Cardiac muscle cell (in vitro differentiated cells and primary cell): ENCODE measurements around the gene RNF215. TPM values are rescaled to one million over a fixed set of nuclear protein-coding genes. Genes with fewer than 3 reads are reported as not detected.

Experiments used
- DNase-seq, 2 donors: peaks; one replicate each; pipeline versions ENCODE4 v3.0.0 to v3.0.0-alpha.2; 2010 to 2017; ENCODE audit warnings: low read depth in 1 of 2, low spot score in 1 of 2
- H3K27ac ChIP-seq: fragments of 200-600 bp; sonication (generic); 2 replicates; pipeline ENCODE4 v1.5.1; 2016
- H3K27me3 ChIP-seq: fragments of 200-600 bp; sonication (generic); 2 replicates; pipeline ENCODE4 v1.6.0; 2016; ENCODE audit warnings: control low read depth
- H3K36me3 ChIP-seq: fragments of 200-600 bp; sonication (generic); 2 replicates; pipeline ENCODE4 v1.5.1; 2016; ENCODE audit warnings: control low read depth
- H3K4me1 ChIP-seq: fragments of 200-600 bp; sonication (generic); 2 replicates; pipeline ENCODE4 v1.8.1; 2017; ENCODE audit warnings: low read depth, mild to moderate bottlenecking, mixed run types
- H3K4me3 ChIP-seq: fragments of 200-600 bp; sonication (generic); 2 replicates; pipeline ENCODE4 v1.5.1; 2016; ENCODE audit warnings: mild to moderate bottlenecking
- H3K9me3 ChIP-seq: fragments of 200-600 bp; sonication (generic); 2 replicates; pipeline ENCODE4 v1.5.1; 2017; ENCODE audit warnings: low read depth, mild to moderate bottlenecking, control low read depth
- polyA plus RNA-seq: library from polyadenylated mRNA; unstranded; fragments of >200 nt; fragmentation: Nextera tagmentation; extraction: Ambion mirVana; gene quantifications from 2 replicates; pipeline ENCODE4 v1.2.1, GENCODE V29; 2016
- total RNA-seq: library from RNA; depleted of rRNA; stranded (reverse); fragments of >200 nt; gene quantifications from 2 replicates; pipeline ENCODE4 v1.2.3, GENCODE V29; 2016
- TF ChIP-seq, protein P1 (sequence below): IDR thresholded peaks from 2 replicates; pipeline ENCODE4 v1.5.1; 2012; ENCODE audit warnings: low read depth, mild to moderate bottlenecking, low read length

Gene RNF215
- total and polyA plus RNA-seq, 2 experiments from 2014 or later: 9.5 to 39.8 TPM

DNA sequence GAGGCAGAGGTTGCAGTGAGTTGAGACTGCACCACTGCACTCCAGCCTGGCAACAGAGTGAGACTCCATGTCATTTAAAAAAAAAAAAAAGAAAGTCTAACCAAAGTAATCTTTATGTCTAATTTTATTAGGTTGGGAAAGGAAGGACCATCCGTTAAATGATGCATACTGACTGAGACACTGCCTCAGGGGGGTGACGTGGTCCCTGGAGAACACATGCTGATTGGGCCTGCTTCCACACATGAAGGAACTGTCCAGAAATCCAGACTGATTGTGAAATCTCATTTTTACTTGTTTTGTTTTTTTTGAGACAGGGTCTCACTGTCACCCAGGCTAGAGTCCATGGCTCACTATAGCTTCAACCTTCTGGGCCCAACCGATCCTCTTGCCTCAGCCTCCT is 36.0 kb downstream of the RNF215 start:
- Histone ChIP-seq H3K4me1 (peaks cover 3% of the 10 kb centered on the region), H3K27ac (no peak overlapping the region), H3K9me3 (no peaks in the 10 kb centered on the region), H3K36me3 (peaks cover 35% of the 10 kb centered on the region), H3K27me3 (no peaks in the 10 kb centered on the region), H3K4me3 (no peak overlapping the region)
- no peak for DNase-seq
- TF ChIP-seq, protein P1, sequence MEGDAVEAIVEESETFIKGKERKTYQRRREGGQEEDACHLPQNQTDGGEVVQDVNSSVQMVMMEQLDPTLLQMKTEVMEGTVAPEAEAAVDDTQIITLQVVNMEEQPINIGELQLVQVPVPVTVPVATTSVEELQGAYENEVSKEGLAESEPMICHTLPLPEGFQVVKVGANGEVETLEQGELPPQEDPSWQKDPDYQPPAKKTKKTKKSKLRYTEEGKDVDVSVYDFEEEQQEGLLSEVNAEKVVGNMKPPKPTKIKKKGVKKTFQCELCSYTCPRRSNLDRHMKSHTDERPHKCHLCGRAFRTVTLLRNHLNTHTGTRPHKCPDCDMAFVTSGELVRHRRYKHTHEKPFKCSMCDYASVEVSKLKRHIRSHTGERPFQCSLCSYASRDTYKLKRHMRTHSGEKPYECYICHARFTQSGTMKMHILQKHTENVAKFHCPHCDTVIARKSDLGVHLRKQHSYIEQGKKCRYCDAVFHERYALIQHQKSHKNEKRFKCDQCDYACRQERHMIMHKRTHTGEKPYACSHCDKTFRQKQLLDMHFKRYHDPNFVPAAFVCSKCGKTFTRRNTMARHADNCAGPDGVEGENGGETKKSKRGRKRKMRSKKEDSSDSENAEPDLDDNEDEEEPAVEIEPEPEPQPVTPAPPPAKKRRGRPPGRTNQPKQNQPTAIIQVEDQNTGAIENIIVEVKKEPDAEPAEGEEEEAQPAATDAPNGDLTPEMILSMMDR: no peak

DNA sequence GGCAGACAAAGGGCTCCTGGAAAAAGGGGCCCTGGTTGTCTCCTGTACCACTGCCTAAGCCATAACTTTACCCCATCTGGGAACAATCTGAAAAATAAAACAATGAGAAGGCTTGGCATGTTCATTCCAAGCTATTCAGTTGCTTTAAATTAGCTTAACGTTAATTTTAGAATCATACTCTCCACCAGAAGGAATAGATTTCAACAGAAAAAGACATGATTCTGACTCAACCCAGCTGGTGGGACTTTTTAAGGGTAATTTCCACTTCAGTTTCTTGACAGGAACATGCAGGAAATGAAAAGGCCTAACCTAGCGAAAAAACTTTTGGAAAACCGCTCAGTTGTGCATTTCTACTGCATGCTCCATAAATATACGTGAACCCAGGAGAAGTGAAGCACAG is 38.4 kb downstream of the RNF215 start:
- H3K4me3 ChIP-seq: no peak overlapping the region
- TF ChIP-seq, protein P1: no peak

DNA sequence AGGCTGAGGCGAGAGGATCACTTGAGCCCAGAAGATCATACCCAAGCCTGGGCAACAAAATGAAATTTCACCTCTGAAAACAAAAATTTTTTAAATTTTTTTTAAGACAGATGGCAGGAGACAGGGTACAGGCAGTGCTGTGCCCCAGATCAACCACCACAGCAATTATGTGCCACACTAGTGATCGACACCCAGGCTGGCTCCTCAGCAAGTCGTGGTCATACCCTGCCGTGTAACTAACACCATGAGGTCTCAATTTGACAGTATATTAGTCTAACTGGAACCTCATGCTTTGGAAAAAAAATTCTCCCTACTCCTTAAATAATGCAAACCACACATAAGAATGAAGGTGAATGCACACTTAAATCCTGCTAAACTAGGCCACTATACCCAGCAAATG is 38.8 kb downstream of the RNF215 start:
- Histone ChIP-seq H3K9me3 (no peaks in the 10 kb centered on the region), H3K27ac (no peak overlapping the region), H3K4me3 (no peak overlapping the region), H3K4me1 (no peaks in the 10 kb centered on the region), H3K36me3 (peaks cover 63% of the 10 kb centered on the region), H3K27me3 (no peaks in the 10 kb centered on the region)
- no peak for DNase-seq
- TF ChIP-seq, protein P1: no peak

More for the DNA sequence above, 38.4 kb downstream of the RNF215 start:
- peaks cover 59% of the 10 kb centered on the region for H3K36me3 ChIP-seq
- no peaks in the 10 kb centered on the region for H3K9me3 ChIP-seq
- no peak for DNase-seq
- H3K4me1 ChIP-seq: no peaks in the 10 kb centered on the region
- H3K27me3 ChIP-seq: no peaks in the 10 kb centered on the region
- no peak overlapping the region for H3K27ac ChIP-seq

DNA sequence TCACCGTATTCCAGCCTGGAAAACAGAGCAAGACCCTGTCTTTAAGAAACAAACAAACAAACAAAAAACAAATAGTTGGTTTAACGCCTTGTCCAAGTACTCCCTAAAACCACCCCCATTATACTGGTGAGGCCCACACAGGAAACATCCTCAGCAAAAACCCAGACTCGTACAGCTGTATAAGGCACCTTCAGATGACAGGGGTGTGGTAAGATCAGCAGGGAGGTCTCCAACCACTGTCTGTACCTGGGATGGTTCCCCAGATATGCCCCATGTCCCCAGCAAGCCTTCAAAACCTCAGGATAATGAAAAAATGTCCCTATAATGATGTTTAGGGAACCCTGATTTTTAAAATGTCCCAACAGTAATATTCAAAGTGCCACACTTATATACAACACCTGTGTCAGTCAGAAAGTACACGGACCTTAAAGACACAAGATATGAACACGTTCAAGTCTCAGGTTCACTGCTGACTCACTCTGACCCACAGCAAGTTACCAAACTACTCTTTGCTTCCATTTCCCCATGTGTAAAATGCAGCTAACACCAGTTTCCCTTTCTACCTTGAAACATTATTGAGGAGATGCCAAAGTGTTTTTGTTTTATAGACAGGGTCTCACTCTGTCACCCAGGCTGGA is 39.8 kb downstream of the RNF215 start:
- H3K36me3 ChIP-seq: peaks cover 68% of the 10 kb centered on the region
- no peak for DNase-seq

DNA sequence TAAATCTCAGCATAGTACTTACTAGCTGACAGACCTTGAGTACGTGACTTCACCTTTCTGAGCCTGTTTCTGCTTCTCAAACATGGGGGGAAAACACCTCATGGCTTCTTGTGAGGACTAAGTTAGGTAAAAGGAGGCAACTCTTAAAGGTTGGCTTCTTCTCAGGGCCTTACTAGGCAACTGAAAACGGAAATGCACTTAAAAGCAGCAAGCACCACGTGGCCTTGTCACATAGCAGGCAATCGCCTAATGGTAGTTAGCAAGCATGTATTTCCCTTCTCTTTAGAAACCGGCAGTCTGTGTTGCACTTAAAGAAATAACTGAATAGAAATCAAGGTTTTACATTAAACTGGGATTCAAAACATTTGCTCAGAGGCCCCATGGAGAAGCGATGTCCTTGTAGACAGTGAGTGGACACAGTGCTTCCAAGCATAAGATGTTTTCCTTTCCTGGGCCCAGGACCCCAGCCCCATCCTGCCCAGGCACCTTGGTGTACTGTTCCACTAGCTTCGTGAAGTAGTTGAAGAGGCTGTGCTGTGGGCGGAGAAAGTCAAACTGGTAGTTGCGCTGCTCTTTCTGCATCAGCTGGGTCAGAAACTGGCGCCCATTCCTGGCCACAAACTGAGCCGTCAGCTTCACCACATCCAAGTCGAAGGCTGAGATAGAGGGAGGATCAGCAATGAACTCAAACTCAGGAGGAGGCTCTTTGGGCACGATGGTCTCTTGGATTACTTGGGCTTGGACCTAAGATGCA is 42.6 kb downstream of the RNF215 start:
- Histone ChIP-seq H3K4me1 (no peaks in the 10 kb centered on the region), H3K27me3 (no peaks in the 10 kb centered on the region), H3K4me3 (no peak overlapping the region), H3K27ac (no peak overlapping the region), H3K36me3 (peaks cover 79% of the 10 kb centered on the region), H3K9me3 (no peaks in the 10 kb centered on the region)
- DNase-seq: no peak
- TF ChIP-seq, protein P1: no peak

More for the DNA sequence above, 39.8 kb downstream of the RNF215 start:
- TF ChIP-seq, protein P1: no peak
- Histone ChIP-seq H3K27ac (no peak overlapping the region), H3K9me3 (no peaks in the 10 kb centered on the region), H3K4me3 (no peak overlapping the region), H3K4me1 (no peaks in the 10 kb centered on the region), H3K27me3 (no peaks in the 10 kb centered on the region)
